GM18507 (cell line): Measurements from ENCODE around the gene SMYD5.

Experiments used
- DNase-seq: peaks from one replicate; pipeline ENCODE4 v3.0.0; 2011; ENCODE audit warnings: low read depth; ENCODE audit not compliant: insufficient read length; ENCODE audit errors: extremely low spot score
- FAIRE-seq: peaks from 2 replicates; lab custom pipeline; 2011; peaks lifted over from hg19 to GRCh38; lab: Jason Lieb, UNC

The SMYD5 gene

DNA sequence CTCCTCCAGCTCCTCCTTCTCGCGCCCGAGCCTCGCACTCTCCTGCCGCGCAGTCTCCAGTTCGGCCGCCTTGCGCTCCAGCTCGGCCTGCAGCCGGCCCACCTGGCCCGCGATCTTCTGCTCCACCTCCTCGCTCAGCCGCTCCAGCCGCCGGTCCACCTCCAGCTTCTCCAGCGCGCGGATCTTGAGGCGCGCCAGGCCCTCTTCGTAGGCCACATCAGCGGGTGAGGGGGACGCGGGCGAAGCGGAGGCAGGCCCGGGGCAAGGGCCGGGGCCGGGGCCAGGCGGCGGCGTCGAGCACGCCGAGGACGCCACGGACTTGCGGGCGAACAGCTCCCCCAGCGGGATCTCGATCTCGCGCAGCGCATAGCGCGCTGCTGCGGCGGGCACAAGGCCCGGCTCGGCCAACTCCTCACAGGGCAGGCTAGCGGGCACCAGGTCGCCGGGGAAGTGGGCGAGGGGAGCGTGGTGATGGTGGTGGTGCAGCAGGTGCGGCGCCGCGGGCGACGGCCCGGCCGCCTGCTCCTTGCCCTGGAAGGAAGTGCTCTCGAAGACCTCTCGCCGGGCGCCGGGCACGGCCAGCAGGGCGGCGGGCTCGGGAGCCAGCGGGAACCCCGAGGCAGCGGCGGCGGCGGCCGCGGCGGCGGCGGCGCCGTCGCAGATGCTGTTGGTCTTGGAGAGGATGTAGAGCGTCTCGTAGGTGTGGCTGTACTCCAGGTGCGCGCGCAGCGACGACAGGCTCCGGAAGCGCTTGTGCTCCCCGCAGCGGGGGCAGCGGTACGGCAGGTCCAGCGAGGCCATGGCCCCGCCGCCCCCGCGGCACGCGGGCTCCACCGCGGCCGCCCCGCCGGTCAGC is 55.0 kb downstream of the SMYD5 start:
- DNase-seq (peak; percentile 85), FAIRE-seq (no peak)

- FAIRE-seq: no peak
- no peak for DNase-seq
These were observed 55.8 kb downstream of the SMYD5 start for GRCh38 chr2:73269686-73270465.

GRCh38 chr2:73272270-73272669 is 58.2 kb downstream of the SMYD5 start:
- DNase-seq (no peak), FAIRE-seq (no peak)
